Thyroid gland (tissue), 4 donors: Measurements from ENCODE around the gene TIMM13. TPM values are rescaled to one million over a fixed set of nuclear protein-coding genes. Genes with fewer than 3 reads are reported as not detected.

ENCODE experiments used
- DNase-seq, 2 donors: peaks; one replicate each; pipeline ENCODE4 v3.0.0-alpha.2; 2019
- H3K27ac ChIP-seq, 3 donors: fragments of 200-600 bp; sonication (generic); 1 replicate in 2 of 3; 2 replicates in 1 of 3; pipeline ENCODE4 v1.5.1; 2016 to 2019; ENCODE audit warnings: mild to moderate bottlenecking in 1 of 3, moderate library complexity in 1 of 3
- H3K27me3 ChIP-seq: fragments of 200-600 bp; sonication (generic); one replicate; pipeline ENCODE4 v1.5.1; 2019
- H3K36me3 ChIP-seq, 2 donors: fragments of 200-600 bp; sonication (generic); one replicate each; pipeline ENCODE4 v1.5.1; 2016 to 2019
- H3K4me1 ChIP-seq, 2 donors: fragments of 200-600 bp; sonication (generic); one replicate each; pipeline ENCODE4 v1.5.1; 2017 to 2019
- H3K4me3 ChIP-seq, 3 donors: fragments of 200-600 bp; sonication (generic); replicated peaks in 1 of 3; 1 replicate in 2 of 3; 2 replicates in 1 of 3; pipeline ENCODE4 v1.5.1; 2016; ENCODE audit warnings: mild to moderate bottlenecking in 1 of 3
- H3K9me3 ChIP-seq: fragments of 200-600 bp; sonication (generic); one replicate; pipeline ENCODE4 v1.5.1; 2017
- CTCF ChIP-seq, 6 experiments: fragments of 200-600 bp in 3 of 6; fragments of 450-650 bp in 3 of 6; sonication (generic) in 3 of 6; IDR thresholded peaks; one replicate each; pipeline ENCODE4 v1.5.1; 2016 to 2019; ENCODE audit warnings: antibody characterized with exemption in 6 of 6, mild to moderate bottlenecking in 2 of 6, inconsistent platforms in 1 of 6, moderate library complexity in 1 of 6
- POLR2A ChIP-seq, 2 donors: fragments of 450-650 bp; IDR thresholded peaks; one replicate each; pipeline ENCODE4 v1.6.1; 2017; ENCODE audit warnings: antibody characterized with exemption in 2 of 2, mild to moderate bottlenecking in 2 of 2, moderate library complexity in 1 of 2
- WGBS, 2 donors: methylation state at CpG; one replicate each; pipeline ENCODE4 v1.1.5; 2017; 5-methylcytosine and 5-hydroxymethylcytosine counted together
- intact Hi-C: fragments of 100-400 bp; cut with DNase I; formaldehyde crosslinking; loops from one replicate; pipeline ENCODE4 v1.15.1; 2023
- total RNA-seq, 4 donors: library from RNA; depleted of rRNA; stranded (reverse); fragments of >200 nt; gene quantifications; one replicate each; pipeline ENCODE4 v1.2.3, GENCODE V29; 2016

Gene TIMM13
- total RNA-seq, 4 donors from 2014 or later, result 27.4 to 52.9 (median 45.0) TPM

- no peak for TF ChIP-seq POLR2A (IDR thresholded peaks at IDR 0.05)
- TF ChIP-seq CTCF (IDR thresholded peaks at IDR 0.05), result no peak
- H3K4me3 ChIP-seq, result no peak overlapping the region
- WGBS, 2 donors, result 93 to 95% methylated on average over 15 to 18 of the region's 20 CpGs
- DNase-seq, result no peak
- intact Hi-C loops, result no loop called here
- no peaks in the 10 kb centered on the region for H3K9me3 ChIP-seq
- H3K27ac ChIP-seq, result no peak overlapping the region
- no peaks in the 10 kb centered on the region for H3K27me3 ChIP-seq
- no peaks in the 10 kb centered on the region for H3K4me1 ChIP-seq
- peaks cover 0 to 21% of the 10 kb centered on the region in 2 donors for H3K36me3 ChIP-seq
These were observed 10.8 kb upstream of the TIMM13 start for GRCh38 chr19:2438178-2438577.

- Histone ChIP-seq H3K27ac (no peak overlapping the region), H3K36me3 (peaks cover 0 to 21% of the 10 kb centered on the region in 2 donors), H3K4me3 (no peak overlapping the region), H3K27me3 (no peaks in the 10 kb centered on the region), H3K9me3 (no peaks in the 10 kb centered on the region), H3K4me1 (no peaks in the 10 kb centered on the region)
- TF ChIP-seq POLR2A (IDR thresholded peaks at IDR 0.05) (no peak), CTCF (IDR thresholded peaks at IDR 0.05) (no peak)
- intact Hi-C loops, result no loop called here
- 92 to 99% methylated on average over 11 to 14 of the region's 15 CpGs for WGBS, 2 donors
- no peak for DNase-seq
These were observed 9.5 kb upstream of the TIMM13 start for GRCh38 chr19:2436926-2437325.

GRCh38 chr19:2436384-2436783 lies 9.0 kb upstream of the TIMM13 start:
- WGBS, 2 donors, result 96% methylated on average over 39 of the region's 39 CpGs
- Histone ChIP-seq H3K4me1 (no peaks in the 10 kb centered on the region), H3K27ac (no peak overlapping the region), H3K4me3 (no peak overlapping the region), H3K36me3 (peaks cover 0 to 24% of the 10 kb centered on the region in 2 donors), H3K27me3 (no peaks in the 10 kb centered on the region), H3K9me3 (no peaks in the 10 kb centered on the region)
- TF ChIP-seq CTCF (IDR thresholded peaks at IDR 0.05), result no peak
- no peak for TF ChIP-seq POLR2A (IDR thresholded peaks at IDR 0.05)
- intact Hi-C loops, result no loop called here
- DNase-seq, result no peak

GRCh38 chr19:2434721-2435265 lies 7.4 kb upstream of the TIMM13 start:
- no peak for DNase-seq
- 96 to 97% methylated on average over 20 to 28 of the region's 42 CpGs for WGBS, 2 donors
- no peak overlapping the region for H3K27ac ChIP-seq
- no peak overlapping the region for H3K4me3 ChIP-seq
- no peaks in the 10 kb centered on the region for H3K27me3 ChIP-seq
- intact Hi-C loops, result no loop called here
- peaks cover 0 to 31% of the 10 kb centered on the region in 2 donors for H3K36me3 ChIP-seq
- H3K4me1 ChIP-seq, result no peaks in the 10 kb centered on the region
- H3K9me3 ChIP-seq, result no peaks in the 10 kb centered on the region
- TF ChIP-seq POLR2A (IDR thresholded peaks at IDR 0.05), result no peak
- TF ChIP-seq CTCF (IDR thresholded peaks at IDR 0.05), result no peak

- intact Hi-C loops, result no loop called here
- Histone ChIP-seq H3K4me1 (no peaks in the 10 kb centered on the region), H3K27ac (no peak overlapping the region), H3K27me3 (no peaks in the 10 kb centered on the region), H3K4me3 (no peak overlapping the region), H3K9me3 (no peaks in the 10 kb centered on the region), H3K36me3 (peaks cover 0 to 31% of the 10 kb centered on the region in 2 donors)
- no peak for DNase-seq
- 97 to 98% methylated on average over 19 to 20 of the region's 22 CpGs for WGBS, 2 donors
- TF ChIP-seq POLR2A (IDR thresholded peaks at IDR 0.05) (no peak), CTCF (IDR thresholded peaks at IDR 0.05) (no peak)
These were observed 6.9 kb upstream of the TIMM13 start for GRCh38 chr19:2434267-2434666.
